ENCODE measurements around the gene PRRC2A.
A peak's percentile ranks its signal among the peaks of the same experiment; 100 is the strongest.

PRRC2A gene

GRCh38 chr6:31655349-31656237 is 35.1 kb downstream of the PRRC2A start, which contains the start of gene APOM:
Gene APOM, plus strand, starts transcription at chr6:31655894. Its CDS starts 73 bp downstream, at chr6:31655967.
- WGBS, 2 experiments (ENCODE audit: insufficient coverage in 2 of 2): 90 to 96% methylated on average over 6 to 7 of the region's 8 CpGs
- H3K36me3 ChIP-seq (ENCODE audit: control insufficient read depth, insufficient read depth, low read length): peaks cover 26% of the 10 kb centered on the region
- H3K27ac ChIP-seq (ENCODE audit: low read depth, low read length, severe bottlenecking): no peak within 1 kb of the TSS
- H3K4me1 ChIP-seq (ENCODE audit: control insufficient read depth, insufficient read depth, low read length, poor library complexity, severe bottlenecking): peaks cover 25% of the 10 kb centered on the region
- no peaks in the 10 kb centered on the region for H3K9me3 ChIP-seq (ENCODE audit: control insufficient read depth, low read length)
- H3K4me3 ChIP-seq (ENCODE audit: extremely low read depth, insufficient read depth, low read length, poor library complexity, severe bottlenecking): no peak within 1 kb of the TSS

- Histone ChIP-seq H3K9me3 (ENCODE audit: control insufficient read depth, low read length) (no peaks in the 10 kb centered on the region), H3K27ac (ENCODE audit: low read depth, low read length, severe bottlenecking) (no peak overlapping the region), H3K4me1 (ENCODE audit: control insufficient read depth, insufficient read depth, low read length, poor library complexity, severe bottlenecking) (peaks cover 17% of the 10 kb centered on the region), H3K36me3 (ENCODE audit: control insufficient read depth, insufficient read depth, low read length) (peaks cover 36% of the 10 kb centered on the region), H3K4me3 (ENCODE audit: extremely low read depth, insufficient read depth, low read length, poor library complexity, severe bottlenecking) (no peak overlapping the region)
- WGBS, 2 experiments (ENCODE audit: insufficient coverage in 2 of 2): 80 to 96% methylated on average over 1 to 2 of the region's 6 CpGs
These were observed 37.1 kb downstream of the PRRC2A start for GRCh38 chr6:31657406-31658157.

GRCh38 chr6:31658158-31658688 is 37.7 kb downstream of the PRRC2A start:
- H3K4me3 ChIP-seq (ENCODE audit: extremely low read depth, insufficient read depth, low read length, poor library complexity, severe bottlenecking): no peak overlapping the region
- 83 to 100% methylated on average over 2 of the region's 4 CpGs for WGBS, 2 experiments (ENCODE audit: insufficient coverage in 2 of 2)
- no peaks in the 10 kb centered on the region for H3K9me3 ChIP-seq (ENCODE audit: control insufficient read depth, low read length)
- H3K4me1 ChIP-seq (ENCODE audit: control insufficient read depth, insufficient read depth, low read length, poor library complexity, severe bottlenecking): peaks cover 21% of the 10 kb centered on the region
- no peak overlapping the region for H3K27ac ChIP-seq (ENCODE audit: low read depth, low read length, severe bottlenecking)
- peaks cover 42% of the 10 kb centered on the region for H3K36me3 ChIP-seq (ENCODE audit: control insufficient read depth, insufficient read depth, low read length)

- Histone ChIP-seq H3K4me3 (ENCODE audit: extremely low read depth, insufficient read depth, low read length, poor library complexity, severe bottlenecking) (peak overlapping the region; percentile 84), H3K36me3 (ENCODE audit: control insufficient read depth, insufficient read depth, low read length) (peaks cover 48% of the 10 kb centered on the region), H3K9me3 (ENCODE audit: control insufficient read depth, low read length) (no peaks in the 10 kb centered on the region), H3K4me1 (ENCODE audit: control insufficient read depth, insufficient read depth, low read length, poor library complexity, severe bottlenecking) (peaks cover 26% of the 10 kb centered on the region), H3K27ac (ENCODE audit: low read depth, low read length, severe bottlenecking) (no peak overlapping the region)
- 95 to 100% methylated on average over 11 to 13 of the region's 13 CpGs for WGBS, 2 experiments (ENCODE audit: insufficient coverage in 2 of 2)
These were observed 38.6 kb downstream of the PRRC2A start for GRCh38 chr6:31658983-31659648.

GRCh38 chr6:31659649-31660380 is 39.3 kb downstream of the PRRC2A start:
- Histone ChIP-seq H3K4me1 (ENCODE audit: control insufficient read depth, insufficient read depth, low read length, poor library complexity, severe bottlenecking) (peaks cover 29% of the 10 kb centered on the region), H3K9me3 (ENCODE audit: control insufficient read depth, low read length) (no peaks in the 10 kb centered on the region)

GRCh38 chr6:31660381-31661261 is 40.1 kb downstream of the PRRC2A start, which contains the start of gene C6orf47:
Gene C6orf47, minus strand, starts transcription at chr6:31660778. Its CDS starts 831 bp downstream, at chr6:31659947.
- H3K9me3 ChIP-seq (ENCODE audit: control insufficient read depth, low read length): no peaks in the 10 kb centered on the region
- peak within 1 kb of the TSS; percentile 64 for H3K27ac ChIP-seq (ENCODE audit: low read depth, low read length, severe bottlenecking)
- peaks cover 29% of the 10 kb centered on the region for H3K4me1 ChIP-seq (ENCODE audit: control insufficient read depth, insufficient read depth, low read length, poor library complexity, severe bottlenecking)
- 1% methylated on average over 50 of the region's 52 CpGs for WGBS, 2 experiments (ENCODE audit: insufficient coverage in 2 of 2)
- peaks cover 48% of the 10 kb centered on the region for H3K36me3 ChIP-seq (ENCODE audit: control insufficient read depth, insufficient read depth, low read length)
- peak within 1 kb of the TSS; percentile 84 for H3K4me3 ChIP-seq (ENCODE audit: extremely low read depth, insufficient read depth, low read length, poor library complexity, severe bottlenecking)

More at GRCh38 chr6:31659649-31660380, 39.3 kb downstream of the PRRC2A start:
- Histone ChIP-seq H3K27ac (ENCODE audit: low read depth, low read length, severe bottlenecking) (peak overlapping the region; percentile 64), H3K4me3 (ENCODE audit: extremely low read depth, insufficient read depth, low read length, poor library complexity, severe bottlenecking) (peak overlapping the region; percentile 84), H3K36me3 (ENCODE audit: control insufficient read depth, insufficient read depth, low read length) (peaks cover 48% of the 10 kb centered on the region)
- 62 to 64% methylated on average over 10 to 12 of the region's 13 CpGs for WGBS, 2 experiments (ENCODE audit: insufficient coverage in 2 of 2)

GRCh38 chr6:31661262-31662123 is 41.0 kb downstream of the PRRC2A start:
- Histone ChIP-seq H3K36me3 (ENCODE audit: control insufficient read depth, insufficient read depth, low read length) (peaks cover 46% of the 10 kb centered on the region), H3K9me3 (ENCODE audit: control insufficient read depth, low read length) (no peaks in the 10 kb centered on the region), H3K4me3 (ENCODE audit: extremely low read depth, insufficient read depth, low read length, poor library complexity, severe bottlenecking) (peak overlapping the region; percentile 84), H3K4me1 (ENCODE audit: control insufficient read depth, insufficient read depth, low read length, poor library complexity, severe bottlenecking) (peaks cover 29% of the 10 kb centered on the region), H3K27ac (ENCODE audit: low read depth, low read length, severe bottlenecking) (peak overlapping the region; percentile 64)
- WGBS, 2 experiments (ENCODE audit: insufficient coverage in 2 of 2): 92 to 98% methylated on average over 5 to 9 of the region's 12 CpGs

- Histone ChIP-seq H3K9me3 (ENCODE audit: control insufficient read depth, low read length) (no peaks in the 10 kb centered on the region), H3K36me3 (ENCODE audit: control insufficient read depth, insufficient read depth, low read length) (peaks cover 45% of the 10 kb centered on the region), H3K4me3 (ENCODE audit: extremely low read depth, insufficient read depth, low read length, poor library complexity, severe bottlenecking) (no peak overlapping the region), H3K27ac (ENCODE audit: low read depth, low read length, severe bottlenecking) (no peak overlapping the region), H3K4me1 (ENCODE audit: control insufficient read depth, insufficient read depth, low read length, poor library complexity, severe bottlenecking) (peaks cover 33% of the 10 kb centered on the region)
- WGBS, 2 experiments (ENCODE audit: insufficient coverage in 2 of 2): 90 to 94% methylated on average over 6 to 8 of the region's 12 CpGs
These were observed 41.7 kb downstream of the PRRC2A start for GRCh38 chr6:31662124-31662723.
